Liver (tissue), 3 donors: ENCODE results near the gene TRIM60.

Experiments
- ATF3 ChIP-seq: IDR thresholded peaks from 2 replicates; pipeline ENCODE4 v1.6.1; 2016; ENCODE audit warnings: antibody characterized with exemption
- CTCF ChIP-seq: fragments of 150-350 bp; IDR thresholded peaks from 2 replicates; pipeline ENCODE4 v1.5.1; 2017; ENCODE audit warnings: improper control_type of control experiment, low read depth, low read length; ENCODE audit not compliant: missing input control
- FOXA1 ChIP-seq: IDR thresholded peaks from 2 replicates; pipeline ENCODE4 v1.6.1; 2016; ENCODE audit warnings: antibody characterized with exemption
- GABPA ChIP-seq, 2 donors: IDR thresholded peaks in 1 of 2; conservative IDR thresholded peaks in 1 of 2; 2 replicates each; pipeline ENCODE4 v1.6.1; 2016; ENCODE audit warnings: antibody characterized with exemption in 2 of 2, mild to moderate bottlenecking in 1 of 2, moderate library complexity in 1 of 2
- JUND ChIP-seq, 2 donors: IDR thresholded peaks; 2 replicates each; pipeline ENCODE4 v1.6.1; 2016; ENCODE audit warnings: antibody characterized with exemption in 2 of 2
- MAX ChIP-seq: IDR thresholded peaks from 2 replicates; pipeline ENCODE4 v1.6.1; 2016; ENCODE audit warnings: antibody characterized with exemption
- RAD21 ChIP-seq, 2 donors: IDR thresholded peaks; 2 replicates each; pipeline ENCODE4 v1.6.1; 2016; ENCODE audit warnings: antibody characterized with exemption in 2 of 2, mild to moderate bottlenecking in 2 of 2
- REST ChIP-seq: IDR thresholded peaks from 2 replicates; pipeline ENCODE4 v1.6.1; 2016; ENCODE audit warnings: antibody characterized with exemption, mild to moderate bottlenecking
- RXRA ChIP-seq, 2 donors: IDR thresholded peaks; 2 replicates each; pipeline ENCODE4 v1.6.1; 2017 to 2018; ENCODE audit warnings: antibody characterized with exemption in 2 of 2, mild to moderate bottlenecking in 1 of 2
- SP1 ChIP-seq: IDR thresholded peaks from 2 replicates; pipeline ENCODE4 v1.6.1; 2018; ENCODE audit warnings: antibody characterized with exemption, mild to moderate bottlenecking
- YY1 ChIP-seq: IDR thresholded peaks from 2 replicates; pipeline ENCODE4 v1.6.1; 2016; ENCODE audit warnings: antibody characterized with exemption, mild to moderate bottlenecking
- ZBTB33 ChIP-seq: IDR thresholded peaks from 2 replicates; pipeline ENCODE4 v1.6.1; 2016; ENCODE audit warnings: antibody characterized with exemption
- donor health status: healthy.
- donor health status: healthy.

- TF ChIP-seq CTCF, result no peak
- no peak for TF ChIP-seq SP1
- TF ChIP-seq MAX, result no peak
- no peak for TF ChIP-seq REST
- TF ChIP-seq YY1, result no peak
- no peak for TF ChIP-seq ATF3
- no peak for TF ChIP-seq JUND (IDR thresholded peaks at IDR 0.05)
- no peak for TF ChIP-seq ZBTB33
- TF ChIP-seq RXRA (IDR thresholded peaks at IDR 0.05), result no peak
- TF ChIP-seq RAD21 (IDR thresholded peaks at IDR 0.05), result no peak
- no peak for TF ChIP-seq GABPA (IDR thresholded peaks at IDR 0.05 in 1 of 2, conservative IDR thresholded peaks at IDR 0.05 in 1 of 2)
- no peak for TF ChIP-seq FOXA1
These were observed 22.1 kb upstream of the TRIM60 start for GRCh38 chr4:165009493-165010227.
